ENCODE data around the gene AMZ1. TPM values are rescaled to one million over a fixed set of nuclear protein-coding genes. Genes with fewer than 3 reads are reported as not detected.
"Not testable (repeated sequence)": the region's sequence is repeated elsewhere in the genome, so short reads cannot be mapped to it uniquely, and the experiment has no call there.

The AMZ1 gene
- total RNA-seq, 2 donors from 2014 or later, result not detected

- Histone ChIP-seq H3K27me3 (no peaks in the 10 kb centered on the region), H3K4me3 (no peak overlapping the region), H3K9me3 (no peaks in the 10 kb centered on the region), H3K4me1 (peaks cover 11% of the 10 kb centered on the region), H3K36me3 (replicated peaks in 1 of 2; ENCODE audit: insufficient read depth in 1 of 2, low read depth in 2 of 2) (no peaks in the 10 kb centered on the region), H3K27ac (no peak overlapping the region)
- ATAC-seq, result no peak
- WGBS, 2 donors, result 95% methylated on average over 16 to 19 of the region's 19 CpGs
- no peak for DNase-seq
- TF ChIP-seq POLR2A (IDR thresholded peaks at IDR 0.05), result no peak
- no peak for TF ChIP-seq CTCF (IDR thresholded peaks at IDR 0.05)
- intact Hi-C loops (cut with DNase I), result no loop called here
Measured at GRCh38 chr7:2721842-2722241, 33.8 kb downstream of the AMZ1 start.

DNA sequence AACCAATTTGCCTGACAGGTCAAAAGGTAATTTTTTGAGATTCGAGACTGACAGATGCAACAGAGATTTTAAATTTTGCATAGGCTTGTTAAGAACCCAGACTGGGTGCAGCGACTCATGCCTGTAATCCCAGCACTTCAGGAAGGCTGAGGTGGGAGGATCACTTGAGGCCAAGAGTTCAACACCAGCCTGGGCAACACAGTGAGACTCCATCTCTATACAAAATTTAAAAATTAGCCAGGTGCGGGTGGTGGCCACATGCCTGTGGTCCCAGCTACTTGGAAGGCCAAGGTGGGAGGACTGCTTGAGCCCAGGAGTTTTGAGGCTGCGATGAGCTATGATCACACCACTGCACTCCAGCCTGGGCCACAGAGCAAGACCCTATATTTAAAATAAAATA is 34.6 kb downstream of the AMZ1 start:
- no peak overlapping the region for H3K27ac ChIP-seq
- H3K36me3 ChIP-seq (replicated peaks in 1 of 2; ENCODE audit: insufficient read depth in 1 of 2, low read depth in 2 of 2), result no peaks in the 10 kb centered on the region
- no peak for TF ChIP-seq POLR2A (IDR thresholded peaks at IDR 0.05)
- no peak for TF ChIP-seq CTCF (IDR thresholded peaks at IDR 0.05)
- H3K4me3 ChIP-seq, result no peak overlapping the region
- WGBS, 2 donors, result 91 to 95% methylated on average over 3 to 4 of the region's 4 CpGs
- ATAC-seq (no peak), DNase-seq (no peak)
- no peaks in the 10 kb centered on the region for H3K27me3 ChIP-seq
- H3K4me1 ChIP-seq, result peaks cover 5% of the 10 kb centered on the region
- H3K9me3 ChIP-seq, result no peaks in the 10 kb centered on the region
- intact Hi-C loops (cut with DNase I), result no loop called here

DNA sequence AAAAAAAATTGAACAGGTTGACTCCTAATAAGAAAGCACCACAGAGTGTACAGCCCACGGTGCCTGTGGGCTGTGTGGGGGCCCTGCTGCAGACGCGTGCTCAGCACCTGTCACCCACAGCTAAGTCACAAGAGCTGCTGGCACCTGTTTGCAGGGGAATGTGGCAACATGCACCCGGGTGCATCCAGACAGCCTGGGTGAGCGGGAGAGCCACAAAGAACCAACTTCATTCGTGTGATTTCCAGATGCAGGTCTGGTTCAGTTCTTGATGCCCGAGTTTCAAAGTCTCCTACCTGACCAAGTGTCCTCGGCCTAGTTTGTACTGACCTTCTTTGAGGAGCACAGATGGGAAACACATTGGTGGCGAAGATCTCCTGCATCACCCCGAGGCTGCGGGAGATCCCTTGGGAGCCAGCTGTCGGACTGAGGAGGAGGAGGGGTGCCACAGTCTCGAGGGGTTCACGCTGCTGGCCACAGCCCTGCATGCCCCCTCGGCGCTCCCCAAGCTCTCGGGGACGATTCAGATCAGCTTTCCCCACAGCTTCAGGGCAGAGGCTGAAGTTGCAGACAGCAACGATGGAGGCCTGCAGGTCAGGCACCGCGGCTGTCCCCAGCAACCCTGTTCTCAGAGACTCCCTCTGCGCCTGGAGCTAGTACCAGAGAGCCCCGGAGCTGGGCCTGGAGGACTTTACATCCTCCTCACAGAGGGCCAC is 35.3 kb downstream of the AMZ1 start:
- no peak for ATAC-seq

DNA sequence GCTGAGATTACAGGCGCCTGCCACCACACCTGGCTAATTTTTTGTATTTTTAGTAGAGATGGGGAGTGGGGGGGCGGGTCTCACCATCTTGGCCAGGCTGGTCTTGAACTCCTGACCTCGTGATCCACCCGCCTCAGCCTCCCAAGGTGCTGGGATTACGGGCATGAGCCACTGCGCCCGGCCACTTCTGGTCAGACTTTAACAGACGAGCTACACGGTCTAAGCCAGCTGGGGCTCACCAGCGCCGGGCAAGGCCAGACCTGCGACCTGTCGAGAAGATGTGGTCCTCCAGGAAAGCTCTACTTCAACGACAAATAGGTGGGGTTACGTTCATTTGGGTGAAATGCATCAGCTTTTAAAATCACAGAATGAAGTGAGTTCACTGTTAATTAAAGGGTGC is 36.0 kb downstream of the AMZ1 start:
- WGBS, 2 donors, result 93 to 95% methylated on average over 13 of the region's 15 CpGs
- H3K4me1 ChIP-seq; DNase-seq; intact Hi-C loops (cut with DNase I); ATAC-seq; H3K36me3 ChIP-seq (replicated peaks in 1 of 2; ENCODE audit: insufficient read depth in 1 of 2, low read depth in 2 of 2); H3K27me3 ChIP-seq; H3K27ac ChIP-seq; H3K4me3 ChIP-seq; H3K9me3 ChIP-seq: not testable (repeated sequence)

More for the DNA sequence above, 35.3 kb downstream of the AMZ1 start:
- Histone ChIP-seq H3K4me3 (no peak overlapping the region), H3K4me1 (no peaks in the 10 kb centered on the region), H3K27me3 (no peaks in the 10 kb centered on the region), H3K9me3 (no peaks in the 10 kb centered on the region), H3K36me3 (replicated peaks in 1 of 2; ENCODE audit: insufficient read depth in 1 of 2, low read depth in 2 of 2) (no peaks in the 10 kb centered on the region), H3K27ac (no peak overlapping the region)
- DNase-seq, result no peak
- 78 to 87% methylated on average over 19 to 23 of the region's 23 CpGs for WGBS, 2 donors
- intact Hi-C loops (cut with DNase I), result no loop called here
- TF ChIP-seq POLR2A (IDR thresholded peaks at IDR 0.05) (no peak), CTCF (IDR thresholded peaks at IDR 0.05) (no peak)

- WGBS, 2 donors, result 92 to 95% methylated on average over 31 of the region's 31 CpGs
- Histone ChIP-seq H3K9me3 (no peaks in the 10 kb centered on the region), H3K4me1 (no peaks in the 10 kb centered on the region), H3K36me3 (replicated peaks in 1 of 2; ENCODE audit: insufficient read depth in 1 of 2, low read depth in 2 of 2) (no peaks in the 10 kb centered on the region), H3K4me3 (no peak overlapping the region), H3K27ac (no peak overlapping the region), H3K27me3 (no peaks in the 10 kb centered on the region)
- no peak for ATAC-seq
- TF ChIP-seq CTCF (IDR thresholded peaks at IDR 0.05) (no peak), POLR2A (IDR thresholded peaks at IDR 0.05) (no peak)
- peak in 1 of 4 donors; percentile 2 for DNase-seq
- intact Hi-C loops (cut with DNase I), result no loop called here
Measured at GRCh38 chr7:2724453-2725177, 36.6 kb downstream of the AMZ1 start.

Measured in body of pancreas (tissue), 4 donors.